Skeletal muscle satellite cell (primary cell): Measurements from ENCODE around the gene AIPL1.

Experiments used
- H3K27me3 ChIP-seq: 2 replicates; pipeline ENCODE4 v1.7.0; 2013; ENCODE audit warnings: low read length; ENCODE audit not compliant: control insufficient read depth, insufficient read depth
- H3K36me3 ChIP-seq: 2 replicates; pipeline ENCODE4 v1.7.0; 2013; ENCODE audit warnings: mild to moderate bottlenecking, control low read depth, low read length; ENCODE audit not compliant: insufficient read depth
- H3K4me1 ChIP-seq: 2 replicates; pipeline ENCODE4 v1.7.0; 2013; ENCODE audit warnings: low read length; ENCODE audit not compliant: control insufficient read depth, insufficient read depth
- H3K4me2 ChIP-seq: 2 replicates; pipeline ENCODE4 v1.7.0; 2013; ENCODE audit warnings: mild to moderate bottlenecking, low read length
- H3K4me3 ChIP-seq: 2 replicates; pipeline ENCODE4 v1.7.0; 2013; ENCODE audit warnings: low read length
- H3K9ac ChIP-seq: 2 replicates; pipeline ENCODE4 v1.7.0; 2013; ENCODE audit warnings: mild to moderate bottlenecking, low read depth, low read length, moderate library complexity
- H3K9me3 ChIP-seq: replicated peaks from 2 replicates; pipeline ENCODE4 v1.7.0; 2013; ENCODE audit warnings: mild to moderate bottlenecking, control low read depth, low read length

The AIPL1 gene

DNA sequence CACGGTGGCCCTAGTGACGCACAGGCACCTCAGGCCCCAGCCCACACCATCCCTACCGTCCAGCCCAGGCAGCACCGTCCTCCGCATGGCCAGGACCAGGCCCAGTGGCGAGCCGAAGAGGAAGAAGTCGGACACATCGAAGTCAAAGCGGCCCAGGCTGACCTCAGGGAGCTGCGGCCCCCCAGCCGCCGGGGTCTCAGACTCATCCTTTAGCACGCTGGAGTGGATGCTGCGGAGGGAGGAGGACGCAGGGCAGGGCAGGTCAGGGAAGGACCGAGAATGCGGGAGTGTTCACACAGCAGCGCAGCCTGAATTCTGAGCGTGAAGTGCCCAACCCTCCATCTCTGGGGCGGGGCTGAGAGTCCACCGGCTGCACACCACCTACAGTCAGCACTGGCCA is 39.5 kb upstream of the AIPL1 start:
- Histone ChIP-seq H3K9me3 (no peaks in the 10 kb centered on the region), H3K9ac (no peak overlapping the region), H3K4me1 (peaks cover 23% of the 10 kb centered on the region), H3K4me2 (no peak overlapping the region), H3K27me3 (no peaks in the 10 kb centered on the region), H3K4me3 (no peak overlapping the region), H3K36me3 (no peaks in the 10 kb centered on the region)

DNA sequence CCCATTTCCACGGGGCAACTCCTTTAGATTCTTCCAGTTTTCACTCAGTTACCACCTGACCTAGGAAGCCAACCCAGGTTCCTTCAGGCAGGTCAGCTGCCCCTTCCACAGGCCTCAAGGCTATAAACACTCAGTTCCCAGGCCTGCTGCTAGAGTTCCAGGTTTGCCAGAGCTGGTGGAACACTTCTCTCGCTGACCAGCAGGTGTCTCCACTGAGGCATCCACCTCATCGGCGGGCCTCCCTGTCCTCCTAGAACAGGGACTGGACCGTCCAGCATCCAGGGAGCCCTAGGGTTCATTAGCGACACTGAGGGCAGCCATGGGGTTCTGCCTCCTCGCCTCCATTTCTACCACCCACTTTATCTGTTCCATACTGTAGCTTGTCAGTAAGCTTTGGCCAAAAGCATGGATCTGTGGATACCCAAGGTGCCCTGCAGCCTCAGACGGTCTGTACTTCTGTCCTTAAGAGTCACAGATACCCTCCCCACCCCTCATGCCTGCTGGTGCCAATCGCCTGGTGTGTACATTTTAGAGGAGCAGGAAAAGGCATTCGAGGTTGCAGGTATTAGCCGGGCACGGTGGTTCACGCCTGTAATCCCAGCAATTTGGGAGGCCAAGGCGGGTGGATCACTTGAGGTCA is 38.3 kb upstream of the AIPL1 start:
- Histone ChIP-seq H3K4me3 (no peak overlapping the region), H3K9ac (no peak overlapping the region), H3K9me3 (no peaks in the 10 kb centered on the region), H3K4me2 (no peak overlapping the region), H3K27me3 (no peaks in the 10 kb centered on the region), H3K4me1 (peaks cover 23% of the 10 kb centered on the region), H3K36me3 (no peaks in the 10 kb centered on the region)

DNA sequence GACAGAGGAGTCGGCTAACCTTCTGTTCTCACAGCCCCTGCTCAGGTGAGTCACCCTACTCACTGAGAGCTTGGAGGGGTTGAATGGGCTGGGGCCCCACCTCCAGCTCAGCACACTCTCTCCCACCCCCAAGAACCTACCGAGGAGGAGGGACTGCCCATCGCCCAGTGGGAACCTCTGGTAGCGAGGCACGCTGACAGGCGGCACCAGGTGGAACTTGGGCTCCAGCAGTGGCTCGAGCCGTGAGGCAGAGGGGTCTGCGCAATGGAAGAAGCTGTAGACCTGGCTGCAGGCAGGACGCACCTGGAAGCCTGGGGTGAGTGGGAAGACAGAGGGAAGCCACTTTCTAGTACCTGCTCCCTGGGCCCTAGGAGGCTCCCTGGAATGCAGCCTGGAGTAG is 37.6 kb upstream of the AIPL1 start:
- peaks cover 23% of the 10 kb centered on the region for H3K4me1 ChIP-seq
- H3K36me3 ChIP-seq = no peaks in the 10 kb centered on the region
- H3K27me3 ChIP-seq = no peaks in the 10 kb centered on the region
- H3K4me3 ChIP-seq = no peak overlapping the region
- H3K9ac ChIP-seq = no peak overlapping the region
- H3K4me2 ChIP-seq = no peak overlapping the region
- H3K9me3 ChIP-seq = no peaks in the 10 kb centered on the region

DNA sequence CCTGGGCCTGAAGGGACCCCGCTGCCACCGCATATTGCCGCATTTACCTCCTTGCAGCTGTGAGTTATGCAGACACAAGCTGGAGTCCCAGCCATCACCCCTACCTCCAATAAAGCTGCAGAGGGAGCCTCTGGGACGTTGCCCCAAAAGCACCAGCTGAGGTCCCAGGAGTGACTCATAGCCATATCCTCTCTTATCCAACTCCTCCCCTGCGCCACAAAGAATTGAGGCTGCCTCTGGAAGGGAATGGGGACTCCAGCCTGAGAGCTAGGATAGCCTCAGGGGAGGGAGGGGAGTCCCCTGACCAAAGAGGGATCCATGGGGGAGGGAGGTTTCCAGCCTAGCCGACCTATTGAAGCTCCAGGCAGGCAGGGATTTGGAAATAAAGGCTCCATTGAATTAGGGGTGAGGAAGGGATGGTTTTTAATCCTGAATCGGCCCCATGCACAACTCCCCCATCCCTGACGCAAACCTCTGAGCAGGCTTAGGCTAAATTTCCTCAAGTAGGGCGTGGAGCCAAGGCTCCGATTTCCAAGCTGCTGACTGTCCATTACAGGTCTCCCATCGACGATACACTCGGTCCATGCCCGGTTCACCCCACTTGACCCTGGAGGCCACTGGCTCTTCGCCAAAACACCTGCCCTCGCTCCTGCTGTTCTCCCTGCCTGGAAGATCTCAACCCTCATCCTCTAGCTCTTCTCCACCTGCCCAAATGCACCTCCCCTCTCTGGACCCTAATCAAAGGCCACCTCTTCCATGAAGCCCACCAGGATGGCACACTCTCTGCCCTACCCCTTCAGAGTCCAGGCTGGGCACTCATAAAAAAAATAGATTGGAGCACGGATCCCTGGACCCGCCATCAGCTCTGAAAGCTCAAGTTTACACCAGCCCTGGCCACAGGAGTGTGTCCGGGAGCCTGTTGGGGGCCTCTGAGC is 36.9 kb upstream of the AIPL1 start:
- Histone ChIP-seq H3K9me3 (no peaks in the 10 kb centered on the region), H3K4me3 (peak overlapping the region; percentile 37), H3K4me1 (peaks cover 23% of the 10 kb centered on the region), H3K36me3 (no peaks in the 10 kb centered on the region), H3K27me3 (no peaks in the 10 kb centered on the region), H3K4me2 (peak overlapping the region; percentile 73), H3K9ac (no peak overlapping the region)

DNA sequence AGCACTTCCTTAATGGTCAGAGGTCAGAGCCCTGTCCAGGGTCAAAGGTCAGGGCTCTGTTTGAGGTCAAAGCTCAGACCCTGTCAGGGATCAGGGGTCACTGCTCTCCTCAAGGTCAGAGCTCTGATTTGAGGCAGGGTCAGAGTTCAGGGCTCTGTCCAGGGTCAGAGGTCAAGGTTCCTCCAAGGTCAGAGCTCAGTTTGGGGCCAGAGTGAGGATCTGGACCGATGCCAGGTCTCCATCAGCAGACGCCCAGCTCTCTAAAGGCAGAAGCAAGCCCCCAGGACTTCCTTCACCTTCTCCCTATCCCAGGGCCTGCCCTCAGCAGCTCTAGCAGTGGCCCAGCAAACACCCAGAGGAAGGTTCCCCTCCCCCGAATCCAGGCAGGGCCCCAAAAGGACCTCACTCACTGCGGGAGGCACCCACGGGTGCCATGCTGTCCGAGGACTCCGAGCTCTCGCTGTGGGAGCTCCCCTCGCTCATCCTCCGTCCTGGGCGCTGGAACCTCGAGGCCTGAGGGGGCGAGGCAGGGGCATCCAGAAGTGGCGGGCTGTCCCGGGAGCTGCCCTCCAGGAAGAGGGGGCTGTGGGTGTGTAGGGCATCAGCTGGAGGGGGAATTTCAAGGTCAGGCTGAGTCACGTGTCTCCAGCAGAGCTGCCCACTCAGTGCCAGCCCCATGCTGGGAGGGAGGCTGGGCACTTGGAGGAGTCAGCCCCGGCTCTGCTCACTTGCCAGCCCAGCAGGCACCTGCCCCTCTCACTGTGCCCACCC is 36.0 kb upstream of the AIPL1 start:
- peak overlapping the region; percentile 73 for H3K4me2 ChIP-seq
- H3K9me3 ChIP-seq = no peaks in the 10 kb centered on the region
- H3K9ac ChIP-seq = no peak overlapping the region
- H3K36me3 ChIP-seq = no peaks in the 10 kb centered on the region
- peaks cover 23% of the 10 kb centered on the region for H3K4me1 ChIP-seq
- no peaks in the 10 kb centered on the region for H3K27me3 ChIP-seq
- no peak overlapping the region for H3K4me3 ChIP-seq

DNA sequence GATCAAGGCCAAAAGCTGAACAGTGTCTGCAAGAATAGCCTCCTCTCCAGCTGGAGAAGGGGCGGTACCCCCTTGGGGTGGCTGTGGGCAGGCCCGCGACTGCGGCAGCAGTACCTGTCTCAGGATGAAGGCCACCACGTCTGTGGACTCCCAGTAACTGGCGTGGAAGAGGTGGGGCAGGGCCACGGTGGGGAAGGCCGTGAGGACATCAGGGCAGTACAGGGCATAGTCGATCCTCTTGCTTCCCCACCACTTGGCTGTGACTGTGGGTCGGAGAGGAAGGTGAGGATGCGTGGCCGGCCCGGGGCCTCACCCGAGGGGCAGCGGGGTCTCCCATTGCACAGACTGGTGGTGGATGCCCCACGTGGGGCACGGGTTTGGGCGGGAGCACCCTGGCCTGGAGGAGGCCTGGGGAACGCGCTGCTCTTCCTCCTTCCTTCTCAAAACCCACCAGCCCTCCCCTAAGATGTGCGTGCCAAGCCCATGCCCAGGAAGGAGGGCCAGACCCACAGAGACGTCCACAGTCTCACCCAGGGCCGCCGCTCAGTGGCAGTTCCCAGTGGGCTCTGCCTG is 35.3 kb upstream of the AIPL1 start:
- no peak overlapping the region for H3K4me3 ChIP-seq
- peaks cover 23% of the 10 kb centered on the region for H3K4me1 ChIP-seq
- no peaks in the 10 kb centered on the region for H3K9me3 ChIP-seq
- H3K36me3 ChIP-seq = no peaks in the 10 kb centered on the region
- H3K27me3 ChIP-seq = no peaks in the 10 kb centered on the region
- no peak overlapping the region for H3K9ac ChIP-seq
- H3K4me2 ChIP-seq = no peak overlapping the region

DNA sequence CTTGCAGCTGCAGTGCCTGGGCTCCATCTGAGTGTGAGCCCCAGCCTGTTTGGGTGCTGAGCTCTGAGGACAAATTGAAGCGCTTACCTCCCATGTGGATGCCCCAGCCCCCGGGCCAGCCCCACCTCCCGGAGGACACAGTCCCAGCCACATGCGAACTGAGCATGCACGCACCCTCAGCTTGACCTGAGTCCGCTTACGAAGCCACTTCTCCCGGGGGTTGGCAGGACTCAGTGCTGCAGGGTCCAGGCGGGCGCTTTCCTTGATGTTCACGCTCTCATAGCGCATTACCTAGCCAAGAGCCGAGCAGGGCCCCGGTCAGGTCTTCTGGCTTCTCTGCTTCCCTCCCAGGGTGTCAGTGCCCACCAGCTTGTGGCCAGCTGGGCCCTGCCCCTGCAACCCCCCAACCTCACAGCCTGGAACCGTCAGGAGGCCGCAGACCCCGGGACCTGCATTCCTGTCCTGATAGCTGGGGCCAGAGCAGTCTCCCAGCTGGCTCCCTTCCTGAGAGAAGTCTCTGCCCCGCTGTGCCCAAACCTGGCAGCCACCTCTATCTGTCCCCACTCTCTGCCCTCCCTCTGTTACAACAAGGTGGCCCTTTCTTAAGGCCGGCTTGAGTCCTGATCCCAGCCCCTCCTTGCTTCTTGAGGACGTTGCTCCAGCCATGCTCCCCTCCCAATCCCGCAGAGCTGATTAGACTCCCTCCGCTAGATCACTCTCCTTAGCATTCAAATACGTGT is 33.3 kb upstream of the AIPL1 start:
- H3K4me3 ChIP-seq = no peak overlapping the region
- H3K9ac ChIP-seq = no peak overlapping the region
- H3K36me3 ChIP-seq = no peaks in the 10 kb centered on the region
- H3K27me3 ChIP-seq = no peaks in the 10 kb centered on the region
- H3K4me2 ChIP-seq = no peak overlapping the region
- H3K9me3 ChIP-seq = no peaks in the 10 kb centered on the region
- peaks cover 23% of the 10 kb centered on the region for H3K4me1 ChIP-seq

DNA sequence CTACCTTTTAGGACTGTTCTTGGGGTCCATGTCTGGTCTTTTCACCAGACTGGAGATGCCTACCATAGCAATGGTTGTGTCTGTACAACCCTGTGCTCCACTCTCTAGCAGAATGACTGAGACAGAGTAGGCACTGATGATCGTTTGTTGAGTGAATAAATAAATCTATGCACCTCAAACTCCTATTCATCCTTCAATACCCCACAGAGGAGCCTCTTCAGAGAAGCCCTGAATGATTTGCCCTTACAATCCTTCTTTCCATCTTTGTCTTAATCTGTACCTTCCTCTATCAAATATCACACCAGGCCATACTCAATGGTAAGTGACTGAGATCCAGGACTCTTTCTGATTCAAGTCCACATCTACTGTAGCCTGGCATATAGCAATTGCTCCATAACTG is 32.6 kb upstream of the AIPL1 start:
- H3K36me3 ChIP-seq = no peaks in the 10 kb centered on the region
- H3K4me1 ChIP-seq = peaks cover 18% of the 10 kb centered on the region
- H3K27me3 ChIP-seq = no peaks in the 10 kb centered on the region
- no peak overlapping the region for H3K4me2 ChIP-seq
- no peak overlapping the region for H3K4me3 ChIP-seq
- H3K9ac ChIP-seq = no peak overlapping the region
- H3K9me3 ChIP-seq = no peaks in the 10 kb centered on the region

DNA sequence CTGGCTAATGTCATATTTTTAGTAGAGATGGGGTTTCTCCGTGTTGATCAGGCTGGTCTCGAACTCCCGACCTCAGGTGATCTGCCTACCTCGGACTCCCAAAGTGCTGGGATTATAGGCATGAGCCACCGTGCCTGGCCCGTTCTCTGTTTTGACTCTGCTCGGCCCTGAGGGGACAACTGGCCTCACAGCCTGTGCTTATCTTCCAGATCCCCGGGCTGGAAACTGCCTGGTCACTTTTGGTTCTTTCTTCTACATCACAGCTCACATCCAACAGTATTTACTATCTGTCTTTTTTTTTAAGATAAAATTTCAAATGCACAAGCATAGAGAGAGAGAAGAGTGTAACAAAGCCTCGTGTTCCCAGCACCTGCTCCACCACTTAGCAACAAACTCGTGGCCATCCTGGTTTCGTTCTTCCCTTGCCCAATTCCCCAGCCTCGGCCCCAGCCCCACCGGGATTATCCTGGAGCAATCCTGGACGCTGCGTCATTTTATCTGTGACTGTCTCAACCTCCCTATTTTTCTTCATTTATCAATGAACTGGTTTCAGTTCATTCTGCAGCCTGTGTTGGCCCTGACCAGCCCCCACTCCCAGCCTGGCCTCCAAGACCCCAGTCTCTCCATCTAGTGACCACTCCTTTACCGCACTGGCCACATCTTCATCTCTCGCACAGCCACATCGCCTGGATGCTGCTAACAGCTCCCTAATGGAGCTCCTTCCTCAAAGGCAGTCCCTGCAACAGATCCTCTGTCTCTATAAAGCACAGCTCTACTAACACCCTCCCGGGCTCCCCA is 30.5 kb upstream of the AIPL1 start:
- H3K4me1 ChIP-seq = no peaks in the 10 kb centered on the region
- no peak overlapping the region for H3K4me3 ChIP-seq
- H3K36me3 ChIP-seq = no peaks in the 10 kb centered on the region
- H3K27me3 ChIP-seq = no peaks in the 10 kb centered on the region
- no peaks in the 10 kb centered on the region for H3K9me3 ChIP-seq
- no peak overlapping the region for H3K4me2 ChIP-seq
- no peak overlapping the region for H3K9ac ChIP-seq

DNA sequence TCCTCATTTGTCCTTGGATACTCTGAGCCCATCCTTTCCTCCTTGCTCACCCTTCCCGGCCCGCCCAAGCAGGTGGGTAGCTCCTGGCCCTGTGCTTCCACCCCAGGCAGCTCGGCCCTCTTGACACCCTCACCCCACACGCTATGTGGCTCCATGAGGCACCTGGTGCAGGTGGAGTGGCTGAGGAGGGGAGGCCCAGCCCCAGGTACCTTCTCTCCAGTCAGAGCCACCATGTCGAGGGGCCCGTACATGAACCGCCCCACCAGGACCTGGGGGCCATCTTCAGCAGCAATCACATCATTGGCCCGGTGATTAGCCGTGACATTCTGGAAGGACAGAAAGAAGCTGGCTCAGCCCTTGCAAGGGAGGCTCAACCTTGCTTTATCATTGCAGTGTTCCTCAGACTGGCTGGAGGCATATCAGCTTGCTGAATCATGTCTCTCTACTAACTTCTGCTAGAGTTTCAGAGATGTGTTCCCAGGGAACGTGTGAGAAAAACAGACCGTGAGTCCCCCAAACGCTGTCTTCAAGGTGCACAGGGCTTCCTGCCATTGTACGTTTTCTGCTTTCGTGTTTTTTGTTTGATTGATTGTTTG is 29.6 kb upstream of the AIPL1 start:
- Histone ChIP-seq H3K9me3 (no peaks in the 10 kb centered on the region), H3K36me3 (no peaks in the 10 kb centered on the region), H3K4me2 (no peak overlapping the region), H3K27me3 (no peaks in the 10 kb centered on the region), H3K9ac (no peak overlapping the region), H3K4me1 (no peaks in the 10 kb centered on the region), H3K4me3 (no peak overlapping the region)
